Measurements from ENCODE around the gene DNASE1. TPM values are rescaled to one million over a fixed set of nuclear protein-coding genes. Genes with fewer than 3 reads are reported as not detected.

The DNASE1 gene
- total RNA-seq, 1 donor from 2014 or later = 22.8 TPM

- no peaks in the 10 kb centered on the region for H3K4me1 ChIP-seq
- no peaks in the 10 kb centered on the region for H3K36me3 ChIP-seq
- no peak overlapping the region for H3K4me2 ChIP-seq
- no peak overlapping the region for H3K9ac ChIP-seq
- Mint-ChIP-seq H3K27ac (no peak overlapping the region), H3K9me3 (no peaks in the 10 kb centered on the region), H3K4me3 (no peak overlapping the region), H3K36me3 (peaks cover 31% of the 10 kb centered on the region), H3K4me1 (no peaks in the 10 kb centered on the region), H3K27me3 (ENCODE audit: insufficient read depth, low read depth) (peaks cover 4% of the 10 kb centered on the region)
- no peaks in the 10 kb centered on the region for H3F3A ChIP-seq (ENCODE audit: low read depth)
- no peak for DNase-seq (ENCODE audit: low spot score)
- no peak overlapping the region for H2AFZ ChIP-seq (replicated peaks)
- H4K20me1 ChIP-seq (ENCODE audit: low read depth) = no peaks in the 10 kb centered on the region
- no peaks in the 10 kb centered on the region for H3K79me2 ChIP-seq (ENCODE audit: low read depth)
- no peak overlapping the region for H3K27ac ChIP-seq
- H3K9me3 ChIP-seq (ENCODE audit: low read depth) = no peaks in the 10 kb centered on the region
- TF ChIP-seq EZH2 (IDR thresholded peaks at IDR 0.05) = no peak
- no peak for TF ChIP-seq CTCF (IDR thresholded peaks at IDR 0.05)
- no peak for TF ChIP-seq EZH2phosphoT487 (IDR thresholded peaks at IDR 0.05)
- no peak overlapping the region for H3K4me3 ChIP-seq
- H3K27me3 ChIP-seq = no peaks in the 10 kb centered on the region
Measured at GRCh38 chr16:3665508-3665907, 11.0 kb downstream of the DNASE1 start.

GRCh38 chr16:3668626-3669025 lies 14.1 kb downstream of the DNASE1 start:
- H3K79me2 ChIP-seq (ENCODE audit: low read depth) = no peaks in the 10 kb centered on the region
- no peaks in the 10 kb centered on the region for H3K9me3 Mint-ChIP-seq
- H3K4me3 ChIP-seq = no peak overlapping the region
- TF ChIP-seq CTCF (IDR thresholded peaks at IDR 0.05) (no peak), EZH2 (IDR thresholded peaks at IDR 0.05) (no peak), EZH2phosphoT487 (IDR thresholded peaks at IDR 0.05) (no peak)
- H3K4me1 Mint-ChIP-seq = no peaks in the 10 kb centered on the region
- H4K20me1 ChIP-seq (ENCODE audit: low read depth) = no peaks in the 10 kb centered on the region
- H3K36me3 Mint-ChIP-seq = peaks cover 26% of the 10 kb centered on the region
- H3F3A ChIP-seq (ENCODE audit: low read depth) = no peaks in the 10 kb centered on the region
- no peak overlapping the region for H2AFZ ChIP-seq (replicated peaks)
- H3K27ac Mint-ChIP-seq = no peak overlapping the region
- no peak overlapping the region for H3K27ac ChIP-seq
- no peak overlapping the region for H3K9ac ChIP-seq
- H3K4me1 ChIP-seq = no peaks in the 10 kb centered on the region
- no peak for DNase-seq (ENCODE audit: low spot score)
- no peaks in the 10 kb centered on the region for H3K9me3 ChIP-seq (ENCODE audit: low read depth)
- H3K27me3 ChIP-seq = no peaks in the 10 kb centered on the region
- no peaks in the 10 kb centered on the region for H3K36me3 ChIP-seq
- peaks cover 5% of the 10 kb centered on the region for H3K27me3 Mint-ChIP-seq (ENCODE audit: insufficient read depth, low read depth)
- H3K4me3 Mint-ChIP-seq = no peak overlapping the region
- H3K4me2 ChIP-seq = no peak overlapping the region

- no peak overlapping the region for H3K27ac Mint-ChIP-seq
- peaks cover 5% of the 10 kb centered on the region for H3K27me3 Mint-ChIP-seq (ENCODE audit: insufficient read depth, low read depth)
- H3K4me1 ChIP-seq = no peaks in the 10 kb centered on the region
- H3K9ac ChIP-seq = no peak overlapping the region
- no peaks in the 10 kb centered on the region for H3K4me1 Mint-ChIP-seq
- no peak overlapping the region for H3K4me2 ChIP-seq
- no peaks in the 10 kb centered on the region for H3K9me3 Mint-ChIP-seq
- no peaks in the 10 kb centered on the region for H3K9me3 ChIP-seq (ENCODE audit: low read depth)
- DNase-seq (ENCODE audit: low spot score) = no peak
- peaks cover 27% of the 10 kb centered on the region for H3K36me3 Mint-ChIP-seq
- TF ChIP-seq EZH2 (IDR thresholded peaks at IDR 0.05) (no peak), EZH2phosphoT487 (IDR thresholded peaks at IDR 0.05) (no peak), CTCF (IDR thresholded peaks at IDR 0.05) (no peak)
- H3K4me3 ChIP-seq = no peak overlapping the region
- no peaks in the 10 kb centered on the region for H3K79me2 ChIP-seq (ENCODE audit: low read depth)
- no peak overlapping the region for H3K27ac ChIP-seq
- no peaks in the 10 kb centered on the region for H3K36me3 ChIP-seq
- no peak overlapping the region for H2AFZ ChIP-seq (replicated peaks)
- H4K20me1 ChIP-seq (ENCODE audit: low read depth) = no peaks in the 10 kb centered on the region
- H3F3A ChIP-seq (ENCODE audit: low read depth) = no peaks in the 10 kb centered on the region
- no peaks in the 10 kb centered on the region for H3K27me3 ChIP-seq
- H3K4me3 Mint-ChIP-seq = no peak overlapping the region
Measured at GRCh38 chr16:3669082-3669481, 14.6 kb downstream of the DNASE1 start.

Measured in neural progenitor cell (in vitro differentiated cells).